Astrocyte (in vitro differentiated cells and primary cell): ENCODE results near the gene APLP2.

ENCODE experiments used
- CTCF ChIP-seq: IDR thresholded peaks from 2 replicates; pipeline ENCODE4 v1.5.1; 2011; ENCODE audit warnings: low read depth, mild to moderate bottlenecking, inconsistent platforms, low read length, moderate library complexity; ENCODE audit not compliant: insufficient read depth
- EZH2 ChIP-seq: IDR thresholded peaks from 2 replicates; pipeline ENCODE4 v1.6.1; 2012; ENCODE audit warnings: mild to moderate bottlenecking, low read length, inconsistent platforms; ENCODE audit not compliant: insufficient read depth

DNA sequence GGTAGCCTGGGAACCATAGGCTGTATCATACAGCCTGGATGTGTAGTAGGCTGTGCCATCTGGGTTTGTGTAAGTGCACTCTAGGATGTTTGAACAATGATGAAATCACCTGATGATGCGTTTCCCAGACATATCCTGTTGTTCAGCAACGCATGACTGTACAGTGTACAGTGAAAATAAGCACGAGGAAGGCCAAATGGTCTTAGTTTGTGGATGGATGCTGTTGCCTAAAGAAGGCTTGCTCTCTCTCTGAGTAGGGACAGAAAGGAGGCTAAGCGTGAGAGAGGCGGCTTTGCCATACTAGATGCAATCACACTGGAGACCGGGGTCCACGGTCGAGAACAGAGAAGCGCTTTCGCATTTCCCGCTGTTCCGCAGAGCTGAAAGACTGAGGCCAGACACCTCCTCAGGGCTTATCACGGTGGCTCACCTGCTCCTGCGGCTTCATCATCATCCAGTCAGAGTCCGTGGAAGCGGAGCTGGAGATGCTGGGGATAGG, 27.6 kb upstream of the APLP2 start:
- TF ChIP-seq CTCF (no peak), EZH2 (no peak)
